ENCODE results near the gene CLUH.

- TF ChIP-seq POLR2AphosphoS5 (IDR thresholded peaks at IDR 0.05; ENCODE audit: low read depth, low read length) (no peak), EP300 (IDR thresholded peaks at IDR 0.05; ENCODE audit: borderline replicate concordance in 1 of 2, low read depth in 1 of 2, low read length in 1 of 2) (no peak), EZH2phosphoT487 (IDR thresholded peaks at IDR 0.05; ENCODE audit: borderline replicate concordance, low read depth) (no peak), TAF1 (IDR thresholded peaks at IDR 0.05; ENCODE audit: borderline replicate concordance, low read depth, low read length) (no peak), FOXM1 (IDR thresholded peaks at IDR 0.05; ENCODE audit: low read depth) (no peak), RAD21 (IDR thresholded peaks at IDR 0.05; ENCODE audit: low read length) (no peak), FOSL2 (IDR thresholded peaks at IDR 0.05; ENCODE audit: borderline replicate concordance, low read depth) (no peak), USF2 (IDR thresholded peaks at IDR 0.05; ENCODE audit: borderline replicate concordance, low read depth, low read length) (no peak), REST (IDR thresholded peaks at IDR 0.05; ENCODE audit: low read depth, low read length) (no peak), RXRA (IDR thresholded peaks at IDR 0.05; ENCODE audit: borderline replicate concordance, low read depth) (no peak)
- TF ChIP-seq, protein P1, sequence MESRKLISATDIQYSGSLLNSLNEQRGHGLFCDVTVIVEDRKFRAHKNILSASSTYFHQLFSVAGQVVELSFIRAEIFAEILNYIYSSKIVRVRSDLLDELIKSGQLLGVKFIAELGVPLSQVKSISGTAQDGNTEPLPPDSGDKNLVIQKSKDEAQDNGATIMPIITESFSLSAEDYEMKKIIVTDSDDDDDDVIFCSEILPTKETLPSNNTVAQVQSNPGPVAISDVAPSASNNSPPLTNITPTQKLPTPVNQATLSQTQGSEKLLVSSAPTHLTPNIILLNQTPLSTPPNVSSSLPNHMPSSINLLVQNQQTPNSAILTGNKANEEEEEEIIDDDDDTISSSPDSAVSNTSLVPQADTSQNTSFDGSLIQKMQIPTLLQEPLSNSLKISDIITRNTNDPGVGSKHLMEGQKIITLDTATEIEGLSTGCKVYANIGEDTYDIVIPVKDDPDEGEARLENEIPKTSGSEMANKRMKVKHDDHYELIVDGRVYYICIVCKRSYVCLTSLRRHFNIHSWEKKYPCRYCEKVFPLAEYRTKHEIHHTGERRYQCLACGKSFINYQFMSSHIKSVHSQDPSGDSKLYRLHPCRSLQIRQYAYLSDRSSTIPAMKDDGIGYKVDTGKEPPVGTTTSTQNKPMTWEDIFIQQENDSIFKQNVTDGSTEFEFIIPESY (IDR thresholded peaks at IDR 0.05; ENCODE audit: borderline replicate concordance, low read depth): no peak
- TF ChIP-seq, protein P2, sequence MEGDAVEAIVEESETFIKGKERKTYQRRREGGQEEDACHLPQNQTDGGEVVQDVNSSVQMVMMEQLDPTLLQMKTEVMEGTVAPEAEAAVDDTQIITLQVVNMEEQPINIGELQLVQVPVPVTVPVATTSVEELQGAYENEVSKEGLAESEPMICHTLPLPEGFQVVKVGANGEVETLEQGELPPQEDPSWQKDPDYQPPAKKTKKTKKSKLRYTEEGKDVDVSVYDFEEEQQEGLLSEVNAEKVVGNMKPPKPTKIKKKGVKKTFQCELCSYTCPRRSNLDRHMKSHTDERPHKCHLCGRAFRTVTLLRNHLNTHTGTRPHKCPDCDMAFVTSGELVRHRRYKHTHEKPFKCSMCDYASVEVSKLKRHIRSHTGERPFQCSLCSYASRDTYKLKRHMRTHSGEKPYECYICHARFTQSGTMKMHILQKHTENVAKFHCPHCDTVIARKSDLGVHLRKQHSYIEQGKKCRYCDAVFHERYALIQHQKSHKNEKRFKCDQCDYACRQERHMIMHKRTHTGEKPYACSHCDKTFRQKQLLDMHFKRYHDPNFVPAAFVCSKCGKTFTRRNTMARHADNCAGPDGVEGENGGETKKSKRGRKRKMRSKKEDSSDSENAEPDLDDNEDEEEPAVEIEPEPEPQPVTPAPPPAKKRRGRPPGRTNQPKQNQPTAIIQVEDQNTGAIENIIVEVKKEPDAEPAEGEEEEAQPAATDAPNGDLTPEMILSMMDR (IDR thresholded peaks at IDR 0.05): no peak
- TF ChIP-seq, protein P3, sequence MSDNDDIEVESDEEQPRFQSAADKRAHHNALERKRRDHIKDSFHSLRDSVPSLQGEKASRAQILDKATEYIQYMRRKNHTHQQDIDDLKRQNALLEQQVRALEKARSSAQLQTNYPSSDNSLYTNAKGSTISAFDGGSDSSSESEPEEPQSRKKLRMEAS (IDR thresholded peaks at IDR 0.05; ENCODE audit: low read depth): no peak
Observed at GRCh38 chr17:2701161-2701995, 10.2 kb downstream of the CLUH start.

Data from SK-N-SH (cell line).